Stimulated activated CD4-positive, alpha-beta T cell treated with anti-CD3 and anti-CD28 coated beads, Interleukin-1b, Interleukin-23, amount 100 ng/mL, for 48 hours (primary cell): Measurements from ENCODE around the gene ZCCHC7.
"Not testable (repeated sequence)": the region's sequence is repeated elsewhere in the genome, so short reads cannot be mapped to it uniquely, and the experiment has no call there.

Experiments used
- DNase-seq: peaks from one replicate; pipeline ENCODE4 v3.0.0-alpha.2; 2020

The ZCCHC7 gene

DNA sequence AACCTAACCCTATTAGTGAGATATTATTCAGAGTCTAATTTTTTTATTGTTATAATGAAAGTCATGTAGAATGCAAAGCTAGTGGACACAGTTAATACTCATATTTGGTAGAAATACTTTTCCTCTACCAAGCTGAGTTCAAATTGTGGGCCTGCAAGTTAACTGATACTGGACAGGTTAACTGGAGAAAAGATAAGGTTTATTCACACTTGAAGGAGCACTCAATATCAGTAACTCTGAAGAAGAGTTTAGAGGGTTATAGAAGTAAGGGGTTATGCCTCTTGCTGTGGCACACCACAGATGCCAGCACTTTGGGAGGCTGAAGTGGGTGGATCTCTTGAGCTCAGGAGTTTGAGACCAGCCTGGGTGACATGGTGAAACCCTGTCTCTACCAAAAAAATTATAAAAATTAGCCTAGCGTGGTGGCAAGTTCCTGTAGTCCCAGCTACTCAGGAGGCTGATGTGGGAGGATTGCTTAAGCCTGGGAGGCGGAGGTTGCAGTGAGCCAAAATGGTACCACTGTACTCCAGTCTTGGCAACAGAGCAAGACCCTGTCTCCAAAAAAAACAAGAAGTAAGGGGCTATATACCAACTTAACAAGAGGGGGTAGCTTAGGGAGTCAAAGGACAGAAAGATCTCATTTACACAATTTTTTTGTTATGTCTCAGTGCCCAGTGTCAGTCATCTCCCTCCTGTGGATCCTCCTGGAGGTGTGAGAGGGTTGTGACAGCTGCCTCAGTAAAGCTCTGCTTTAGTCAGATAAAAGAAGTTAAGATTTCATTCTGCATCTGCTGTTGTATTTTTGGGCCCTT is 180.9 kb downstream of the ZCCHC7 start:
- DNase-seq, result peak; percentile 27

DNA sequence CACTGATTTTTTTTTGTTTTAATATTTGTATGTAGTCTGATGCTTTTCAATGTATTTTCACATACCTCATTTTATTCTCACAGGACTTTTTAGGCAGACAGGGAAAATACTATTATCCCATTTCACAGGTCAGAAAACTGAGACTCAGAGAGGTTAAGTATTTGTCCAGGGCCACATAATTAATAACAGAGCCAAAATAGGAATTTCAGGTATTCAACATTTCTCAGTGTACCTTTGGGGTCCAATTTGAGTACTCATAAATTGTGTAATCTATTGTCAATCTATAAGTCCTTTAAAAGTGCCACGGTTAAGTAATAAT is 181.4 kb downstream of the ZCCHC7 start:
- no peak for DNase-seq

DNA sequence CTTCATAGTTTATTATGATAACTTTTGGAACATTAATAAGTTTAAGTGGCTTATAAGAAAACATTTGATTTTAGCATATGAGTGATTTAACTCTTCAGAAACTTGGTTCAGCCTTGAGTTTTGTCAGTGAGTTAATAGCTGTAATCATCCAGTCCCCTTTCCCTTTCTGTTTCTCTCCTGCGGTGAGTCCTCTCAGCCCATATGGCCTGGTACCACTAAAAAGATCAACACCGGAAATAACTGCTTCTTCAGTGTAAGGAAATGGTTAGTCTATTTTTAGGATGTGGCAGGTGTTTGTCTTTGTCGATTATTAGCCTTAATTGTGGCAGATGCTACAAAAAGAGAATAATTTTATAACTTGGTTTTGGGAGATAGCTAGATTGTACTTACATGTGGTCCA is 181.9 kb downstream of the ZCCHC7 start:
- peak; percentile 37 for DNase-seq

DNA sequence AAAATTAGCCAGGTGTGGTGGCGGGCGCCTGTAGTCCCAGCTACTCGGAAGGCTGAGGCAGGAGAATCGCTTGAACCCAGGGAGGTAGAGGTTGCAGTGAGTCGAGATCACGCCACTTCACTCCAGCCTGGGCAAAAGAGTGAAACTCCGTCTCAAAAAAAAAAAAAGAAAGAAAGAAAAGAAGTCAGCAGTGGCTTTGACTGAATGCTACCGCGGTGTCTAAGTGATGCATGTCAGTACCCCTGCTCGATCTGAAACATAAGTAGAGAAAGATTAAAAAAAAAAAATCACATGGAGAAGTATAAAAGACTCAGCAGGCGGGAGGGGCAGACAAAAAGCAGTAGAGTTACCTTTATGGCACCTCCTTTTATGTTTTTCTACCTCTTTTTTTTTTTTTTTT is 182.9 kb downstream of the ZCCHC7 start:
- not testable (repeated sequence) for DNase-seq

DNA sequence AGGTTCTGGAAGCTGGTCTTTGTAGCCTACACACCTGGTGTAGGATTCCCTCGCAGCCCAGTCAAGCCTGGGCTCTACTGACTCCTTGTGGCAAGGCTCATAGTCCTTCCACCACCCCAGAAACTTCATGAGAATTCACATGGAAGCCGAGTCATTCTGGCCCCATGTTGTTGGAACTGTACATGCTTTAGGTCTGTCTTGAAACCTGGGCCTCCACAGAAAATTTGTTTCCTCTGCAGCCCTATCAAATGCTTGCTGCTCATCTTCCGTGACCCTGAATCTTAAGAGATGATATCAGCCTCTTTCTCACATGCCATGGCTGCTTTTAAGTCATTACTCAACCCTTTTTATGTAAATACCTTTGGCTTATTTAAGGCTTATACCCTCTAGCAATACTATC is 188.8 kb downstream of the ZCCHC7 start:
- DNase-seq, result peak; percentile 15

DNA sequence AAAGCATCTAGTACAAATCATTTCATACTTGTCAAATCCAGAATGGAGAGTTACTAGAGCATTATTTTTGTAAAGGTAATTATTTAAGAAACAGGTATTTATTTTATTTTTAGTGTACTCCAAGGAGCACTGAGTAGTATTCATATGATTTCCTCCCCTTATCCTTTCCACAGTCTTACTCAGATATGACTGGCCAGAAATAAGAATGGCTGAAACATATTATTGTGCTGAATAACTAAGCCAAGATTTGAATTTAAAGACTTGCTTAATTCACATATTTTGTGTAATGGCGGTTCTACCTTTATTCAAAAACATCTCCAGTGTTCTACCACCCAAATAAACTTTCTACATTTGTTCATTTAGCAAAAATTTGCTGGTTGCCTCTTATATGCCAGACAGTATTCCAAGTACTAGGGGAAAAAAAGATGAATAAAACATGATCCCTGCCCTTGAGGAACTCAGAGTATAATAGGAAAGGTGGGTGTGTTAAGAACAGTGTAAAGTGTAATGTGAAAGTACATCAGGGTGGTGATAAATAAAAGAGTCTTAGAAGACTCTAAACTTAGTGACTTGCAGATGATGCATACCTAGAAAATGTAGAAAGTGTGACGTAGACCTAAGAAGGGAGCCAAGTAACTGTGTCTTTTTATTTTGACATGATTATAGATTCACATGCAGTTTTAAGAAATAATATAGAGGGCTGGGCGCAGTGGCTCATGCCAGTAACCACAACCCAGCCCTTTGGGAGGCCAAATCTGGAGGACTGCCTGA is 191.7 kb downstream of the ZCCHC7 start:
- no peak for DNase-seq

GRCh38 chr9:37324261-37324683 is 203.9 kb downstream of the ZCCHC7 start:
- no peak for DNase-seq

DNA sequence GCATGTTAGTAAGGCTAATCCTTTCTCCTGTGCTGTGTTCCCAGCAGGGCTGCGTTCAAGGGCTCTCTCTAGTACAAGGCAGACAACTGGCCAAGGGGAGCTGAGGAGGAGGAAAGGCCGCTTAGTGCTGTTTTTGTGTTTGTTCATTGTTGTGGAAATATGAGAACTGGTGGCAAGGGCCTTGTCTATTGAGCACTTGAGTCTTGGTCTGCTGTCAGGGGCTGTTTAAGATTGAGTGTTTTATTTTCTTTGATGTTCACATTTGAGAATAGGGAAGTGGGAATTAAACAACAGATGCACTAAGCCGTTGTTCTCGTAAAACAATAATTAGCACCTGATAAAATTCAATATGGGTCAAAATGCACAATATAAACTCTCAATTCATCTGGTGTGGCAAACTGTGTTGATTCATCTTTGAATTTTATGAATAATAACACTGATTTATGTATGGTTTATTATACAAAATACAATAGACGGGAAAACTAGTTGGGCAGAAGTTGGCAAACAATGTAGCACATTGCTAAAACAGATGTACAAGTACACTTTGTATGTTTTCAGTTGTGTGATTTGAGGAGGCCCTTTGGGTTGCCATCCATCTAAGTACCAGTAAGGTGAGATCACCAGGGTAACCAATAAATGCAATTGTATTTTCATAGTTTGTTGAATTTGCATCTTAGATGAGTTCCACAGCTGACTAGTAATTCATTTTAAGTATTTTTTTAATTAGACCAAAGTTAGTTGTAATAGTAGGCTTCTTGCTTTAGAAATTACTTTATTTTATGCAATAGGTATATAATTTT is 204.5 kb downstream of the ZCCHC7 start:
- DNase-seq, result no peak

DNA sequence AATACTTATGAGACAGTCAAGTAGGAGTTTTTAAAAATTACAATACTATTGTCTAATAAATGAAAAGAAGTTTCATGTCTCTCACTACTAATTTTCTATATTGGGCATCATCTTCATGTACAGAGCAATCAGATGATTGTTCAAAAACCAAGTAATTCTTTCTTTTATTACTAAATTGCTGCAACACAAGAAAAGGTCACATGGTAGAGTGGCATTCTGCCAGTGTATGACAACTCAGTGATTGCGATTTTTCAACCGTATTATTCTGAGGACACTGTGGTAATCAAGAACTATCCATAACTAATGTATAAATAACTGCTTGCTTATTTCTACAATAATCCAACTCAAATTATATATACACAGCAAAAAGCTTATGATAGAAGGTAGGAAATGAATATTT is 205.4 kb downstream of the ZCCHC7 start:
- DNase-seq, result no peak

DNA sequence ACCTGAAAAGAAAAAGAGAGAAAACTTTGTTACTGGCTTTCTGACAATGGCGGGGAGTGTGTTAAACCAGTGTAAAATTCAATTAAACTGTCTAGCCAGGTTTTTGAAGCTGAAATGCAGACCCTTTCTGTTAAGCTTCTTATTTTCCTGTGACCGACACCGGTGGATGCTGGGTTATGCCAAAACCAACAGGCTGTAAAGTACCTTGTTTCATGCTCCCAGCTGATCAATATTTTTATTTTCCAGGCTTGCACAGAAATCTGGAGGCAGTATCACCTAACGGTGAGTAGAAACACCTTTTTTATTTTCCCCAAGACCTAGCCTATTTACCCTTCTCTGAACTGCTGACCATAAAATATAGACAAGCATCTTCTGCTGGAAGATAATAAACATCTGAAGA is 207.2 kb downstream of the ZCCHC7 start:
- DNase-seq, result no peak

DNA sequence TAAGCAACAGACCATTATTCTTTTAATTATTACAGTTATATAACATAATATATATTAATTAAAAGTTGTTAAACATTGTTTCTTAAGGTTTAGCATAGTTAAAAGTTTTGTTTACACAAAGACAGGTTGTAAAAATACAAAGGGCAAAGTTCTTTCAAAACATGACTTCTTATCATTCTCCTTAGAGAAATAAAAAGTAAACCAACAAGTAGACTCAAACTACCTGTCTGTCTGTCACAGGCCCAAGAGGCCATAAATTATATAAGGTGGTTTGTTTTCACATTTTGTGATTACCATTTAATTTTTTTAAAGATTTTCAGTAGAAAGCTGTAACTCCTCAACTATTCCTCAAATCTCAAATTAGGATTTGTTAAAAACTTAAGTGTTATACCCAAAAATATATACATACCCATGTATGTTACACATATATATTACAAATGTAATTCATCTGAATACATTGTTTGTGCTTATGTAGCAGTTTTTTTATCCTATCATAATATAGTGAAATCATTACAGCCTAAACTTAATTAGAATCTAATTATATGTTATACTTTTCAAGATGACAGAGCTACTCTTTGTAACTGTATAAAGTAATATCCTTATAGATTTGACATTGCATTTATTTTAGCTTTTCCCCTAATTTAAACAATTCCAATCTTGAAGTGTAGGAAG is 208.3 kb downstream of the ZCCHC7 start:
- DNase-seq, result no peak

DNA sequence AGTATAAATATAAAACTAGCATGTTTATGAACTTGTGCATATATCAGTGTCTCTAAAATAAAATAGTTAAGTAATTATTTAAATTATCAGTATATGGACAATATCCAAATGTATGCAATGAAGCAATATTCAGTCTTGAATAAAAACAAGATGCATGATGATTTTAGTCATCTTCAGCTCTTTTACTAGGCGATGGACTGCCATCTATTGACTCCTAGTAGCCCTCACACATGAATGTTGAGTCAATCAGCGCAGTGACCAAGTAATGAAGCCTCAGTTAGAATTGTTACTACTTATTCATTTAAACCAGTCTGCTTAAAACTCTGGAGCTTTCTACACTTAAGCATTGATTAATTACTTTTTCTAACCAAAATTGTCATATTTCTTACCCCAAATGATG is 209.2 kb downstream of the ZCCHC7 start:
- DNase-seq, result no peak

DNA sequence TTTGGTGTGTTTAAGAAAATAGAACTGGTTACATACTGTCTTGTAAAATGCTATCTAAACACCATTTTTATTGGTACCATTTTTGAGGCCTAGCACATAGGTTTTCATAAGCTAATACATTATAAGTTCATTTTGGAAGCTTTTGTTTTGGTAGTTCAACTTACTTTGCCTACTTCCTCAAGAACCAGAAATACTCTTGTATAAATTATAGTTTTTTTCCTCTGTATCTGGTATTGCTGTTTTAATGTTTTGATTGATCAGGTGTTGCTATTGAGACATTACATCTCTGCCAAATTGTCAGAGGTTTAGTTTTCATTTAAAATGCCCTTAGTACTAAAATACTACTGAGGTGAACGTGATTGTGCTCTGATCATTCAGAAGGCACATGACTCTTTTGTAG is 211.5 kb downstream of the ZCCHC7 start:
- DNase-seq, result no peak

DNA sequence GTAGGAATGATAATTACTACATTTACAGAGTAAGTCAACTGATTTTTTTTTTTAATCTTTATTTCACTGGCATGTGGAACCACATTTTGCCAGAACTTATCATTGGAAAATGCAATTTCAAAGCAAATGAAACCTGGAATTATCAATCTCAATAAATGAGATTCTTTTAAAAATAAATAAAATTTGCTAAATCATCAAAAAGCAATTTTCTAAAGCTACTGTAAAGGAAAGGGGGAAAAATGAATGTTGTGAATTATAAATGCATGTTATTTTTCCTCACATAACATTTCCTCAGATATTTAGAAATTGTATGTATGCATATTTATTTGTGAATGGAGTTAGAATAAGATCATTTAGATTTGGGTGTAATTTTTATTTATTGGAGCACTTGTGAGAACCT is 212.2 kb downstream of the ZCCHC7 start:
- no peak for DNase-seq

- DNase-seq, result no peak
These were observed 212.9 kb downstream of the ZCCHC7 start for GRCh38 chr9:37333288-37333687.

GRCh38 chr9:37335238-37335637 is 214.9 kb downstream of the ZCCHC7 start:
- DNase-seq, result no peak

- no peak for DNase-seq
These were observed 215.8 kb downstream of the ZCCHC7 start for GRCh38 chr9:37336150-37336549.

DNA sequence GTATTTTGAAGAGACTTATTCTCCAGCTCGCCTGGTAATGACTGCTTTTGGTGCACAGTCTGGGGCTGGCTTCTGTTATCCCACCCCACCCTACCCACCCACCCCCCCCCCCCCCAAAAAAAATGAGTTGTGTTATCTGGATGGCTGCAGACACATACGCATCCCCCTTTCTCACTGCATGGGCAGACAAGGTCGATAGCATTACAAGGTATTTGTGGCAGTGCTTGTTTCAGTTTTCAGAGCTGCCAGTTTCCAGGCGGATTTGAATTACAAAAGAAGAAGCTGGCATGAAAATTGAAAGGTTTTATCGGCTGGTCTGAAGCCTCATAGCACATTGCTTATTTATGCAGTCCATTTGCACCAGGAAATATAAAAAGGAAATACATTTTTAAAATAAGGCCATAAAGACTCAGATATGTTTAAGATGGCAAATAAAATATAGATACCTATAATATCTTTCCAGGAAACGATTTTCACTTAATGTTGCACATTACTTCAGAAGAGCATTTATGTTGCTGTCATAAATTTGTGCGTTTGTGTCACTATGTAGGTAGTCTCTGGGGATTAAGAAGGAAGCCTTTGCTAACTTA is 217.0 kb downstream of the ZCCHC7 start:
- no peak for DNase-seq

DNA sequence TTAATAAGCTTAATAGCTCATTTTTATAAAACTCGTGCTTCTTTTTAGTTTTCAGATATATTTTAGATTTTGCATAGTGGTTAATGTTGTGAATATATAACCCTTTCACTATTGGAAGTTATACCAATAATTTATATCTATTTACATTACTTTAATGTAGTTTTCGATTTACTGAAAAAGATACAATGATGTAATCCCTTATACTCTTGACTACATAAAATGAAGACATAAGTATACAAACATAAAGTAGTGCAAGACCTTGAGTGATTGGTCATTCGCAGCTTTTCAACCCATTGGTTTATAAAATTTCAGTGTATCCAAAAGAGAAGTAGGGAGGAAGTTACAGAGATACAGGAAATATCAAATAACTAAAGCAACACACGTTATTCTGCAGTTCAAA is 217.8 kb downstream of the ZCCHC7 start:
- DNase-seq, result no peak

DNA sequence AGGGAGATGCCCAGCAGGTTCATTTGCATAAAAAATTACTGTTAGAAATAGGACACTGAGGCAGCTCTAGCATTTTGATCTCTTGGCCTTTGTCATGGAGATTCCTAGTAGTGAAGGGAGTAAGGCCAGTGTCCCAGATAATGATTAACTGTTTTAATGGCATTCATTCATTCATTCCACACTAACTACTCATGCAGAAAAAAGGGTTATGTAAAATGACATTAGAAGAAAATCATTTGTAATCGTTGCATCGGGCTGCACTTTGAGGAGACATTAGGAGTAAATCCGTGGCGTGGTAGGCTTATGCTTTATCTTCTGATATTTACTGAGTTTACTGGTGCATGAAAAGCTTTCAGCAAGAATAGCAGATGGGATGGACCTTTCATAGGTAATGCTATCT is 219.5 kb downstream of the ZCCHC7 start:
- DNase-seq, result no peak

GRCh38 chr9:37340961-37341360 is 220.6 kb downstream of the ZCCHC7 start:
- DNase-seq, result no peak

- DNase-seq, result no peak
These were observed 221.3 kb downstream of the ZCCHC7 start for GRCh38 chr9:37341704-37342103.

GRCh38 chr9:37342493-37342892 is 222.1 kb downstream of the ZCCHC7 start:
- DNase-seq, result no peak
